Stimulated activated naive CD4-positive, alpha-beta T cell treated with Interleukin-2 at 50 U/mL for 16 hours (primary cell): ENCODE data around the gene AKAP6.

Experiments used
- DNase-seq: peaks from one replicate; lab custom pipeline; 2025; lab: John Stamatoyannopoulos, UW

The AKAP6 gene

DNA sequence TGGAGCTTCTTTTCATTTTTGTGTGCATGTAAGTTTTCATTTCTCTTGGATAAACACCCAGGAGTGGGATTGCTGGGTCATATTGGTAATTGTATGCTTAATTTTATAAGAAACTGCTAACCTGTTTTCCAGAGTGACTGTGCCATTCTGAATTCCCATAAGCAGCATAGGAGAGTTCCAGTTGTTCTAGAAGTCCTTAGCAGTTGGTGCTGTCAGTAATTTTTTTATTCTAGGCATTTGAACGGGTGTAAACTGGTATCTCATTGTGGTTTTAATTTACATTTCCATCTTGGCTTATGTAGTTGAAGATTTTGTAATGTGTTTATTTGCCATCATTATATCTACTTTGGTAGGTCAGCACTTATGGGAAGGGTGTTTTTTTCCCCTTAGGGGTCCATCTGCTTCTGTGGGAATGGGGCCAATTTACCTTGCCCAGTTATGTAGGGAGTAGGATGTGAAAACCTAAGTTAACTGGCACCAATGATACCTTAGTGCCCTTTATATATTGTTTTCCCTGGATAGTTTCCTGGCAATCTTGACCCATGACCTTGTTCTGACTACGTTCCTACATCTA is 202.9 kb downstream of the AKAP6 start:
- DNase-seq, result no peak

GRCh38 chr14:32534145-32534544 is 205.0 kb downstream of the AKAP6 start:
- no peak for DNase-seq

DNA sequence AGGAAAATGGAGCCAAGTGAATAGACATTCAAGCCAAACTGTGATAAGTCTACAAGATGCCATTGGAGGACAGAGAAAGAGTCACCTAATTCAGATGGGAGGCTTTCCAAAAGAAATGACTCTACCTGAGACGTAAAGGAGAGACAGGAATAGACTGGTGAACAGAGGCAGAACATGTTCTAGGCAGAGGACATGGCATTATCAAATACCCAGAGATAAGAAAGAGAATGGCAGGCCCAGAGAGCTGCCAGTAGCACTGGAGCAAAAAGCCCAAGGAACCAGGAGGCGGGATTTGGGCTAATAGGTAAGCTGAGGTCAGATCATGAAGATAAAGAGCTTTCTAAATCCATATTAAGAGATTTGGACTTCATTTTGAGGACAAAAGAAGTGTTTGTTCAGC is 207.1 kb downstream of the AKAP6 start:
- no peak for DNase-seq

DNA sequence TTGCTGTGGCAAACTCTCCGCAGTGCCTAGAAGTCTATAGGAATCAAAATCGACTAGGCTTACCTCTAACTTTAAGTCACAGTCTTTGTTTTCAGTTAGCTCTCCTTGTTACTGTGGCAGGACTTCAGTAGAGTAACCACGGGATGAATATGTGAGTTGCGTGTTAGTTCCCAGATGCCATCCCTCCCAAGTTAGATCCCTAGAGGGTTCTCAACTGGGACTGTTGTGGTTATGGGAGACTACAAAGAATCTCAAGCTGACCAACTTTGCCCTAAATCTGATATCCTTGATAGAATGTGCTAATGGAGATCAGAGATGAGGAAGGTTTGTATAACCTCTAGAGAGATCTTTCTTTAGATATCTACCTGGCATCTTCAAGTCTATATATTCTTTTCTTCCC is 208.1 kb downstream of the AKAP6 start:
- DNase-seq, result no peak

- no peak for DNase-seq
Observed at GRCh38 chr14:32542507-32542906, 213.4 kb downstream of the AKAP6 start.

DNA sequence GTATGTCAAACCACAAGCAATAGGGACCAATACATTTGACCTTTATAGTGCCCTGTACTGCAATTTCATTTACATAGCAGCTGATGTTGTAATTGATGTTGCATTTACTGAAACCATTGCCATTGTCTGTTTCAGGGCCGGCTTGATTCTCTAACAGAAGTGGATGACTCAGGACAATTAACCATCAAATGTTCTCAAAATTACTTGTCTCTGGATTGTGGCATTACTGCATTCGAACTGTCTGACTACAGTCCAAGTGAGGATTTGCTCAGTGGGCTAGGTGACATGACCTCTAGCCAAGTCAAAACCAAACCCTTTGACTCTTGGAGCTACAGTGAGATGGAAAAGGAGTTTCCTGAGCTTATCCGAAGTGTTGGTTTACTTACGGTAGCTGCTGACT is 216.0 kb downstream of the AKAP6 start:
- no peak for DNase-seq

DNA sequence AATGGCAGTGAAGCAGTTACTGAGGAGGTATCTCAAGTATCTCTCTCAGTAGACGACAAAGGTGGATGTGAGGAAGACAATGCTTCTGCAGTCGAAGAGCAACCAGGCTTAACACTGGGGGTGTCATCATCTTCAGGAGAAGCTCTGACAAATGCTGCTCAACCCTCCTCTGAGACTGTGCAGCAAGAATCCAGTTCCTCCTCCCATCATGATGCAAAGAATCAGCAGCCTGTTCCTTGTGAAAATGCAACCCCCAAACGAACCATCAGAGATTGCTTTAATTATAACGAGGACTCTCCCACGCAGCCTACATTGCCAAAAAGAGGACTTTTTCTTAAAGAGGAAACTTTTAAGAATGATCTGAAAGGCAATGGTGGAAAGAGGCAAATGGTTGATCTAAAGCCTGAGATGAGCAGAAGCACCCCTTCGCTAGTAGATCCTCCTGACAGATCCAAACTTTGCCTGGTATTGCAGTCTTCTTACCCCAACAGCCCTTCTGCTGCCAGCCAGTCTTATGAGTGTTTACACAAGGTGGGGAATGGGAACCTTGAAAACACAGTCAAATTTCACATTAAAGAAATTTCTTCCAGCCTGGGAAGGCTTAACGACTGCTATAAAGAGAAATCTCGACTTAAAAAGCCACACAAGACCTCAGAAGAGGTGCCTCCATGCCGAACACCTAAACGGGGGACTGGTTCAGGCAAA is 216.6 kb downstream of the AKAP6 start:
- DNase-seq, result no peak

- DNase-seq, result no peak
Observed at GRCh38 chr14:32546246-32546645, 217.1 kb downstream of the AKAP6 start.

GRCh38 chr14:32552766-32553165 is 223.7 kb downstream of the AKAP6 start:
- DNase-seq, result no peak

- DNase-seq, result no peak
Observed at GRCh38 chr14:32559048-32559447, 229.9 kb downstream of the AKAP6 start.

GRCh38 chr14:32559590-32559989 is 230.5 kb downstream of the AKAP6 start:
- no peak for DNase-seq

- no peak for DNase-seq
Observed at GRCh38 chr14:32560209-32560857, 231.2 kb downstream of the AKAP6 start.

GRCh38 chr14:32561520-32561919 is 232.4 kb downstream of the AKAP6 start:
- no peak for DNase-seq

GRCh38 chr14:32564596-32564995 is 235.5 kb downstream of the AKAP6 start:
- DNase-seq, result no peak

DNA sequence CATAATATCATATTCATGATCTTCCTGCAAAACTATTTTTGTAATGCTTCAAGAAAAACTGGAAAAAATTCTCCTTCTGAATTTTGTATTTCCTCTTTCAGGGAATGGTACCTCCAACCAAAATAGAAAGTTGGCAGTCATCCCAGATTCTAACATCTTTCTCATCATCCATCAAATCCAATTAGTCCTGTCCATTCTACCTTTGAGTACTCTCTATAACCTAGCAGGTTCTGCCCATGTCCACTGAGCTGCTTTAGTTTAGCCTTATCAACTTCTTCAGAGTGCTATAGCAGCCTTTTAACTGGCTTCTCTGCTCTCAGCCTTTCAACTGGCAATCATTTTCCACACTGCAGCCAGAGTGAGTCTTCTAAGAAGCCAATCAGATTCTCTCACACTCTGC is 236.2 kb downstream of the AKAP6 start:
- DNase-seq, result no peak

GRCh38 chr14:32567543-32568384 is 238.7 kb downstream of the AKAP6 start:
- DNase-seq, result no peak

DNA sequence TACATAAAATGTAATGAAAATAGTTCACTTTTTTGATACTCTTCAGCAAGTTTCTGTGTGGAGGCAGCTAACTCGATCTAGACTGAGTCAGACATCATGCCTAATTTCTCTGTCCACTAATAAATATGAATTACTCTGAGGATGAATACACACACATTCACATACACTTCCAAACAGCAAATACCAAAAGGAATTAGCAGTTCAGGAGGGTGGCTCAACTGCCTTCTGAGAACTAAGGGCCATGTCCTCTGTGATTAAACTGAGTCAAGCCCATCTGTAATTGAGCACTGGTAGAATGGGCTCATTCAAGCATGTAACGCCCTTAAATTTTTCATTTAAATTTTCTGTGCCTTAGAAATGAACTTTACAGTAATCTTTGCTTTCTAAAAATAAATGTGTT is 242.5 kb downstream of the AKAP6 start:
- no peak for DNase-seq

GRCh38 chr14:32571995-32572866 is 243.1 kb downstream of the AKAP6 start:
- DNase-seq, result no peak

GRCh38 chr14:32572867-32573150 is 243.7 kb downstream of the AKAP6 start:
- no peak for DNase-seq

DNA sequence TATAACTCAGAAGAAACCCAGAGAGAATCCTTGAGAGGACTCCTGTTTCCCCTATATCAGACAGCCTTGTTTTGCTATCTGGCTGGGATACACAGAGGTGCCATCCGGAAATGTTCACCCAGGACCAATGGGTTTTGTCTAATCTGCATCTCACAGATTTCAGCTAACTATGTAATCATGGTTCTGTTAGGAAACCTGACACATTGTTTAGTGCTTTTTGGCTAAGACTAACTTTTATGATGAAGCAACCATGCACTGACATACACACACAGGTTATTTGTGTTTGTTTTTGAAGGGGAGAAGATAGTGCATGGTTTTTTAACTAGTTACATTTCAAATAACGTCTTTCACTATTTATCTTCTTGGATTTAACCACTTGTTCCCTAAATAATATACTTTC is 245.2 kb downstream of the AKAP6 start:
- DNase-seq, result no peak

GRCh38 chr14:32576088-32576795 is 247.1 kb downstream of the AKAP6 start:
- DNase-seq, result peak; percentile 1
